ENCODE data around the gene MMP23B.

DNA sequence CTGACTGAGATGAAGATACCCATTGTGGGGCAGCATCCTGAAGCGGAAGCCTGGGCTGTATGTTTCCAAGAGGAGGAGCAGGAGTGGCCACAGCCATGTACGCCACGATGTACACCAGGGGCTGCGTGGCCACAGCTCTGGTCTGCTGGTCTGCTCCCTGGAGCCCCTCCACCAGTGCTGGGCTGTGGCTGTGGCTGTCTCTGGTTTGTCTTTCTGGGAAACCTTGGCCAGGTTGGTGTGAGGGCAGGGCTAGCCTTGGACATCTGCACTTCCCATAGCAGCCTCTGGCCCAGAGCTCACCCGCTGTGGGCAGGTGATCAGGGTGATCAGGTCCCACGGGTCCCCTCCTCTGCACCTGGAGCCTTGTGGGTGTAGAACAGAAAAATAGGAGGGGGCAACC lies 14.0 kb upstream of the MMP23B start:
- TF ChIP-seq EZH2phosphoT487 (IDR thresholded peaks at IDR 0.05; ENCODE audit: low read depth, severe bottlenecking, unreplicated experiment) (no peak), CTCF (IDR thresholded peaks at IDR 0.05; ENCODE audit: poor library complexity) (no peak)
